Loucy (cell line): Measurements from ENCODE around the gene SUGP2.

Experiments used
- H2AFZ ChIP-seq: fragments of 200-600 bp; sonication (generic); 2 replicates; pipeline ENCODE4 v1.6.0; 2016; ENCODE audit warnings: antibody characterized with exemption, mild to moderate bottlenecking, low read length, moderate library complexity
- H3F3A ChIP-seq: fragments of 200-600 bp; 2 replicates; pipeline ENCODE4 v1.6.0; 2016; ENCODE audit warnings: antibody characterized with exemption, low read depth, mild to moderate bottlenecking
- H3K27me3 ChIP-seq: fragments of 200-600 bp; sonication (generic); 2 replicates; pipeline ENCODE4 v1.6.1; 2014; ENCODE audit warnings: low read length, mild to moderate bottlenecking; ENCODE audit not compliant: insufficient read depth, poor library complexity, severe bottlenecking
- H3K36me3 ChIP-seq: fragments of 200-600 bp; sonication (generic); 2 replicates; pipeline ENCODE4 v1.6.1; 2016; ENCODE audit warnings: low read length; ENCODE audit not compliant: insufficient read depth
- H3K4me1 ChIP-seq: fragments of 200-600 bp; sonication (generic); 2 replicates; pipeline ENCODE4 v1.5.1; 2014; ENCODE audit warnings: low read length, mild to moderate bottlenecking; ENCODE audit not compliant: insufficient read depth, poor library complexity, severe bottlenecking
- H3K4me2 ChIP-seq: fragments of 200-600 bp; sonication (generic); 2 replicates; pipeline ENCODE4 v1.6.0; 2014; ENCODE audit warnings: antibody characterized with exemption, low read length, low read depth, mild to moderate bottlenecking; ENCODE audit not compliant: poor library complexity, severe bottlenecking
- H3K4me3 ChIP-seq: fragments of 200-600 bp; sonication (generic); 2 replicates; pipeline ENCODE4 v1.5.1; 2014; ENCODE audit warnings: low read length, mild to moderate bottlenecking, mixed read lengths; ENCODE audit not compliant: poor library complexity, severe bottlenecking
- H3K79me2 ChIP-seq: fragments of 200-600 bp; sonication (generic); 2 replicates; pipeline ENCODE4 v1.6.1; 2014; ENCODE audit warnings: low read length; ENCODE audit not compliant: insufficient read depth
- H3K9ac ChIP-seq: fragments of 200-600 bp; sonication (generic); 2 replicates; pipeline ENCODE4 v1.6.0; 2014; ENCODE audit warnings: mild to moderate bottlenecking, low read depth, low read length, moderate library complexity; ENCODE audit not compliant: poor library complexity, severe bottlenecking
- H3K9me2 ChIP-seq: fragments of 200-600 bp; sonication (generic); replicated peaks from 2 replicates; pipeline ENCODE4 v1.6.1; 2016; ENCODE audit warnings: low read depth, low read length, mixed read lengths
- H3K9me3 ChIP-seq: fragments of 200-600 bp; sonication (generic); 2 replicates; pipeline ENCODE4 v1.6.1; 2014; ENCODE audit warnings: mild to moderate bottlenecking, antibody characterized with exemption, low read length, low read depth; ENCODE audit not compliant: insufficient read depth
- H4K20me1 ChIP-seq: fragments of 200-600 bp; sonication (generic); 2 replicates; pipeline ENCODE4 v1.6.0; 2014; ENCODE audit warnings: antibody characterized with exemption, low read length, mild to moderate bottlenecking; ENCODE audit not compliant: insufficient read depth, poor library complexity, severe bottlenecking
- CTCF ChIP-seq: fragments of 200-600 bp; sonication (generic); conservative IDR thresholded peaks from 2 replicates; pipeline ENCODE4 v1.5.1; 2014; ENCODE audit warnings: mild to moderate bottlenecking, antibody characterized with exemption, low read length
- EZH2phosphoT487 ChIP-seq: fragments of 200-600 bp; IDR thresholded peaks from 2 replicates; pipeline ENCODE4 v1.6.1; 2018; ENCODE audit warnings: antibody characterized with exemption, mild to moderate bottlenecking, moderate library complexity, borderline replicate concordance

Gene SUGP2

GRCh38 chr19:18948976-18949356 is 84.4 kb downstream of the SUGP2 start:
- Histone ChIP-seq H3K4me2 (no peak overlapping the region), H3K4me1 (no peaks in the 10 kb centered on the region), H2AFZ (no peak overlapping the region), H3K27me3 (no peaks in the 10 kb centered on the region), H4K20me1 (no peaks in the 10 kb centered on the region), H3K9me2 (no peaks in the 10 kb centered on the region), H3K4me3 (no peak overlapping the region), H3F3A (no peaks in the 10 kb centered on the region), H3K9ac (no peak overlapping the region), H3K36me3 (no peaks in the 10 kb centered on the region), H3K79me2 (no peaks in the 10 kb centered on the region), H3K9me3 (no peaks in the 10 kb centered on the region)
- TF ChIP-seq EZH2phosphoT487 (no peak), CTCF (no peak)

GRCh38 chr19:18948075-18948975 is 85.0 kb downstream of the SUGP2 start:
- TF ChIP-seq EZH2phosphoT487 (no peak), CTCF (no peak)
- Histone ChIP-seq H3K4me3 (no peak overlapping the region), H3K4me1 (no peaks in the 10 kb centered on the region), H4K20me1 (no peaks in the 10 kb centered on the region), H2AFZ (no peak overlapping the region), H3K79me2 (no peaks in the 10 kb centered on the region), H3K36me3 (no peaks in the 10 kb centered on the region), H3F3A (no peaks in the 10 kb centered on the region), H3K4me2 (no peak overlapping the region), H3K27me3 (no peaks in the 10 kb centered on the region), H3K9me3 (no peaks in the 10 kb centered on the region), H3K9ac (no peak overlapping the region), H3K9me2 (no peaks in the 10 kb centered on the region)

GRCh38 chr19:18946918-18947317 is 86.4 kb downstream of the SUGP2 start:
- Histone ChIP-seq H3K9ac (no peak overlapping the region), H3K4me1 (no peaks in the 10 kb centered on the region), H4K20me1 (no peaks in the 10 kb centered on the region), H3K36me3 (no peaks in the 10 kb centered on the region), H3K4me2 (no peak overlapping the region), H3F3A (no peaks in the 10 kb centered on the region), H2AFZ (no peak overlapping the region), H3K4me3 (no peak overlapping the region), H3K9me3 (no peaks in the 10 kb centered on the region), H3K79me2 (no peaks in the 10 kb centered on the region), H3K9me2 (no peaks in the 10 kb centered on the region), H3K27me3 (no peaks in the 10 kb centered on the region)
- TF ChIP-seq CTCF (no peak), EZH2phosphoT487 (no peak)
